Stomach smooth muscle (tissue), 2 donors: ENCODE results near the gene PLXNA2.

ENCODE experiments used
- H3K27ac ChIP-seq: one replicate; pipeline ENCODE4 v1.7.0; 2013; ENCODE audit warnings: mild to moderate bottlenecking, low read length, inconsistent platforms
- H3K27me3 ChIP-seq, 2 donors: one replicate each; pipeline ENCODE4 v1.7.0; 2013; ENCODE audit warnings: low read length in 2 of 2; ENCODE audit not compliant: insufficient read depth in 2 of 2, control insufficient read depth in 1 of 2
- H3K36me3 ChIP-seq, 2 donors: one replicate each; pipeline ENCODE4 v1.7.0; 2013; ENCODE audit warnings: low read length in 2 of 2; ENCODE audit not compliant: control insufficient read depth in 2 of 2, insufficient read depth in 2 of 2
- H3K4me1 ChIP-seq: one replicate; pipeline ENCODE4 v1.7.0; 2013; ENCODE audit warnings: low read length; ENCODE audit not compliant: control insufficient read depth, insufficient read depth
- H3K4me3 ChIP-seq, 2 donors: one replicate each; pipeline ENCODE4 v1.7.0; 2013; ENCODE audit warnings: low read length in 2 of 2
- H3K9ac ChIP-seq, 2 donors: one replicate each; pipeline ENCODE4 v1.7.0; 2013; ENCODE audit warnings: low read length in 2 of 2, mild to moderate bottlenecking in 1 of 2
- H3K9me3 ChIP-seq, 2 donors: one replicate each; pipeline ENCODE4 v1.7.0; 2013; ENCODE audit warnings: low read length in 2 of 2; ENCODE audit not compliant: control insufficient read depth in 2 of 2
- donor health status: healthy.
- donor health status: Pancreatic carcinoma.

PLXNA2 gene

DNA sequence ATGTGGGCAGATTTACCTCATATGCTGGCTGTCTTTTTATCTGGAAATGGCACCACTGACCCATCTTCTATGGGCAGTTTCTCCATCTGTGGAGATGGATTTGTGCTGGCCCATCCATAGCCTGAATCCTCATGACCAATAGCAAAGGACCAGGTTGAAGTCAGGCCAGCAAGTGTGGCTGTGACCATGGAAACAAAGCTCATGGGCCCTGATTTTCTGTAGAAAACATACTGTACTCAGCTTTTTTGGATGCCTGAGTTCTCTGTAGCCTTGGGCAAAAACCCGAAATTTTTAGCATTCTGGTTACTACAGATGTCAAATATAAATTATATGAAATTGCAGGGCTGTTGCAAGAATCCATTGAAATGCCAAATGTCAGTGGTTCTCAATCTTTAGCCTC is 155.0 kb downstream of the PLXNA2 start:
- no peak overlapping the region for H3K4me3 ChIP-seq
- H3K27me3 ChIP-seq, result no peaks in the 10 kb centered on the region
- H3K27ac ChIP-seq, result no peak overlapping the region
- H3K4me1 ChIP-seq, result peaks cover 17% of the 10 kb centered on the region
- no peaks in the 10 kb centered on the region for H3K9me3 ChIP-seq
- H3K9ac ChIP-seq, result no peak overlapping the region
- peaks cover 11 to 27% of the 10 kb centered on the region in 2 donors for H3K36me3 ChIP-seq

DNA sequence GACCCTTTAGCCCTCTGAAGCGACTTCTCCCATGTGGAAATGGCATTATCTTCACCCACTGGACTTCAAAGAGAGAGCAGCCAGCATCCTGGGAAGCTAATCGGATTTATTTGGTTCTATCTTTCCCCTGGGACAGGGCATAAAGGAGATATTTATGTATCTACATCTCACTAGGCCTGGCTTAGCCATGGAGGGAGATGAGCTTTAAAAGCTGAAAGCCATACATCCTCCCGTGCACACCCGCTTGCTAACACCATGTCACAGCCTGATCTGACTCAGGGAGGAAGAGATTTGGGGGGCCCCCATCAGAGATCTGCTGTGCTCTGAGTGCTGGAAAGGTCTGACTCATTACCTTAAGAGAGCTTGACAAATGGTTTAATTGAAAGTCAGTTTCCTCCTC is 155.9 kb downstream of the PLXNA2 start:
- H3K4me1 ChIP-seq, result peaks cover 17% of the 10 kb centered on the region
- H3K36me3 ChIP-seq, result peaks cover 11 to 27% of the 10 kb centered on the region in 2 donors
- no peak overlapping the region for H3K4me3 ChIP-seq
- no peak overlapping the region for H3K27ac ChIP-seq
- H3K27me3 ChIP-seq, result no peaks in the 10 kb centered on the region
- no peaks in the 10 kb centered on the region for H3K9me3 ChIP-seq
- no peak overlapping the region for H3K9ac ChIP-seq

DNA sequence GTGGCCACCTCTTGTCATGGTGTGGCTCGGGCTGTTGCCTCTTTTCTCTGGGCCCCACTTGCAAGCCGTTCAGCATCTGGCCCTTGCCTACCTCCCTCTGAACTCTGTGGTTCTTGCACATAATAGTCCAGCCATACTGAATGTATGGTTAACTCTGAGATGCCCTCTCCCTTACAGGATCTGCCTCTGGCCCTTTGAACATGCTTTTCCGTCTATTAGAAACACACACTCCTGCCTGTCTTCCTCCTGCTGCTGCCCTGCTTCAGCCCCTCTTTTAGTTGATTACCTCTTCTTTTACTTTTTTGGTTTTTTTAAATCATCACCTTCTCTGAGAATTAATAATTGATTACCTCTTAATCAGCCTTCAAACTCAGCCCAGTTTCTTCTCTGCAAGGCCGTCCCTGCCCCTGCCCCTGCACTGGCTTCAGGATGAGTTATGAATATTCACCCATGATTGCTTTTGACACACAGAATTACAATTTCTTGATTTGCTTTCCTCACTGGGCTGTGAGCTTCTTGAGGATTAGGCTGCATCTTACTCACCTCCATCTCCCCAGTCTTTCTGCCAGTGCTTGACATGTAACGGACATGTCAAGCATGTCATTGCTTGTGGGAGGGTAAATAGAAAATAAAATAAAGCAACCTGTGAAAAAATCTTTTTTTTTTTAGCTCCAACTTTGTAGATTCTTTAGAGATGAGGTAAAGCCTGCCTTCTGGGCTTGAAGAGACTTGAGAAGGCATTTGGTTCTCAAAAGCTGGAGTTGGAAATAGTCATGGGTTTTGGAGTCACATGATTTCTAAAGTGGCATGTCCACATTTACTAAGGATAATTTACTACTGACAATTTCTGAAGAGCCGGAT is 158.3 kb downstream of the PLXNA2 start:
- H3K4me3 ChIP-seq, result peak overlapping the region; percentile 24 to 60

DNA sequence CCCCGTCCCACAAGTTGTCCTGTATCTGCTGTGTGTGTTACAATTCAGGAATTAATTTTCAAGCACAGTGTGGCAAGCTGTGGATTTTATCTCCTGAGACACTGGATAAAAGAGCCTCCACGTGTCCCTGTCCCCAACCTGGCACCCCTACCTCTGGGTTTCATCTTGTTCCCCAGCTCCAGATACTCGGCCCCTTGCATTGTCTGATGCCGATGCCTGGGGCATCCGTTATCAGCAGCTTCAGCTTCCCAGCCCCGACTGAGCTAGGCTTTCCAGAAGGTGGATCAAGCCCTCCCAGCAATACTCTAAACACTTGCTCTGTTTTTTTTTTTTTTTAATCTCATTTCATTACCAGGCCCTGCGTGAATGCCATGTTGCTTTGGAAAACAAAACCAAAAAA is 159.4 kb downstream of the PLXNA2 start:
- H3K9ac ChIP-seq, result no peak overlapping the region
- no peaks in the 10 kb centered on the region for H3K27me3 ChIP-seq
- H3K4me1 ChIP-seq, result peaks cover 6% of the 10 kb centered on the region
- no peak overlapping the region for H3K27ac ChIP-seq
- no peak overlapping the region for H3K4me3 ChIP-seq
- H3K36me3 ChIP-seq, result peaks cover 4 to 35% of the 10 kb centered on the region in 2 donors
- no peaks in the 10 kb centered on the region for H3K9me3 ChIP-seq

More for the DNA sequence above, 158.3 kb downstream of the PLXNA2 start:
- Histone ChIP-seq H3K4me1 (peaks cover 17% of the 10 kb centered on the region), H3K27me3 (no peaks in the 10 kb centered on the region), H3K27ac (no peak overlapping the region), H3K36me3 (peaks cover 2 to 29% of the 10 kb centered on the region in 2 donors), H3K9ac (no peak overlapping the region), H3K9me3 (no peaks in the 10 kb centered on the region)

DNA sequence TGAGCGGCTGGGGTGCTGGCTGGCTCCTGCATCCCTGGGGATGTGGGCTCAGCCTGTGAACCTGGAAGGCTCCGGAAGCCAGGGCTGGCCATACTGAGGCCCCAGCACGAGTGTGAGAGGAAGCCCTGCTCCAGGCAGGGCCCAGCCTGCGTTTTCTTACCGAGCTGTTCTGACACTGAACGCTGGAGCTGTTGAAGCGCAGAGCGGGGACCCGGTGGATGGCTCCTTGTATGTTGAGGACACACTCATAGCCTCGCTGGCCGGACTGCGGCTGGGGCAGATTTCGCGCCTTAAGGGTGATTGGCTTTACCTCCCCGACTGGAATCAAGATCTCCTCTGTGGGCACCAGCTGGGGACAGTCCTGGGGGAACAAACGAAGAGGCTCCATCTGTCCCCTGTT is 160.0 kb downstream of the PLXNA2 start:
- no peak overlapping the region for H3K4me3 ChIP-seq
- peaks cover 4% of the 10 kb centered on the region for H3K4me1 ChIP-seq
- no peak overlapping the region for H3K27ac ChIP-seq
- no peak overlapping the region for H3K9ac ChIP-seq
- H3K36me3 ChIP-seq, result peaks cover 6 to 37% of the 10 kb centered on the region in 2 donors
- H3K9me3 ChIP-seq, result no peaks in the 10 kb centered on the region
- H3K27me3 ChIP-seq, result no peaks in the 10 kb centered on the region

DNA sequence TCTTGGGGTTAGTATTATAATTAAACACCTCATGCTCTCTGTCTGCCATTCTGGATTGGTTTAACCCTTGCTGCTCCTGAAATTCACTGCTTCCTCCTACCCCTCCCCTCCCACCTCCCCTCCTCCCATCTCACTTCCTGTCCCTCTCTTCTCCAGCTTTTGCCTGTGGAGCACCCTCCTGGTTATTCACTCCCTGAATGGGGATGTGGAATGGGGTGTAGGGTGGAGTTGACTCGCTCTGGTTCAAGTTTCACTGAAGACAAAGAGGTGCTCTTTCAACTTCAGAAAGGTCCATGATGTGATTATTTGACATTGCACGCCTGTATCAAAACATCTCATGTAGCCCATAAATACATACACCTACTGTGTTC is 160.5 kb downstream of the PLXNA2 start:
- no peak overlapping the region for H3K27ac ChIP-seq
- no peak overlapping the region for H3K9ac ChIP-seq

DNA sequence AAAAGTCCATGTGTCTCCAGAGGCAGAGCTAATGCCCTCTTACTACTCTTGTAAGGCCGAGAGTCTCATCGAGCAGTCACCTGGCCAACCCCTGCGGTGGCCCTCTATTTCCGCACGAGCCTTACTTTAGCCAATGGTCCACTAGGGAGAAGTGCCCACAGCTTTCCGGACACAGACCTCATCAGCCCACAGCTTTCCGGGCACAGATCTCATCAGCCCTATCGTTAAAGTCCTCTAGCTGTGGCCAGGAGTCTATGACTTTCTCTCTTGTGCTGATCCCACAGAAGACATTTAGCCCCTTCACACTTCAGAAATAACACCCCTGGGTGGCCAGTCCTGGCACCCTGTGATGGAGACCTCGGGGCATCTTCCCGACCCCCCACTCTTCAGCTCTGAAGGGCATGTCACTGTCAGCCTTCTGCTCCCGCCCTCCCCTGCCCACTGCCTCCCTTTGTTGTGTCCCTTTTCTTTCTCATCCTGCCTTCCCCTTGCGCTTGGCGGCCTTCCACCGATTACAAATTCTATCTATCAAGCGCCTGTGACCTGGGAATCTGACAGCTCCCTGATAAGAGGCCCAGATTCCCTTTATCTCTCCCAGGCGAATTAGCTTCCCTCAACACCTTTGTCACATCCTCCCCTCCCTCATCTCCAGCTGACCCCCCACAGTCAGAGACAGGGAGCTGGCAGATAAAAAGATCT is 161.0 kb downstream of the PLXNA2 start:
- H3K9ac ChIP-seq, result no peak overlapping the region
- no peaks in the 10 kb centered on the region for H3K27me3 ChIP-seq
- H3K36me3 ChIP-seq, result peaks cover 12 to 42% of the 10 kb centered on the region in 2 donors
- H3K4me3 ChIP-seq, result no peak overlapping the region
- peaks cover 4% of the 10 kb centered on the region for H3K4me1 ChIP-seq
- no peaks in the 10 kb centered on the region for H3K9me3 ChIP-seq
- no peak overlapping the region for H3K27ac ChIP-seq

More for the DNA sequence above, 160.5 kb downstream of the PLXNA2 start:
- Histone ChIP-seq H3K4me3 (no peak overlapping the region), H3K4me1 (peaks cover 4% of the 10 kb centered on the region), H3K27me3 (no peaks in the 10 kb centered on the region), H3K9me3 (no peaks in the 10 kb centered on the region), H3K36me3 (peaks cover 10 to 40% of the 10 kb centered on the region in 2 donors)

DNA sequence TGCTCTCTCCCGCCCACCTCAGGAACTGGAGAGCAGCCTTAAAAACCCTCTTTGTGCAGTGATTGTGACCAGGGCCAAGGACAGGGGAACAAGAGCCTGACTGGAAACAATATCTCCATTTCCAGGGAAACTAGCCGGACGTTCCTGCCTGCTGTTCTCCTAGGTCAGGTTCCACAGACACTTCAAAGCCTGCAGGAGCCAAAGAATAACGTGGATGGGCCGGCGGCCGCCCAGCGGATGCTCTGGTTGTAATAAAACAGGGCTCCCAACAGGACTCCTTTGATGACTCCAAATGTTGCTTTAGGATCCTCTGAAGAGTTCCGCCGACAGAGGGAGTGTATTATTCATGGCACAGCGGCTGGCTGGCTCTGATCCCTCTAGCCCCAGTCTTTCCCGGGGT is 162.2 kb downstream of the PLXNA2 start:
- Histone ChIP-seq H3K27ac (no peak overlapping the region), H3K9me3 (no peaks in the 10 kb centered on the region), H3K36me3 (peaks cover 11 to 45% of the 10 kb centered on the region in 2 donors), H3K4me3 (no peak overlapping the region), H3K9ac (no peak overlapping the region), H3K27me3 (no peaks in the 10 kb centered on the region), H3K4me1 (peaks cover 4% of the 10 kb centered on the region)

DNA sequence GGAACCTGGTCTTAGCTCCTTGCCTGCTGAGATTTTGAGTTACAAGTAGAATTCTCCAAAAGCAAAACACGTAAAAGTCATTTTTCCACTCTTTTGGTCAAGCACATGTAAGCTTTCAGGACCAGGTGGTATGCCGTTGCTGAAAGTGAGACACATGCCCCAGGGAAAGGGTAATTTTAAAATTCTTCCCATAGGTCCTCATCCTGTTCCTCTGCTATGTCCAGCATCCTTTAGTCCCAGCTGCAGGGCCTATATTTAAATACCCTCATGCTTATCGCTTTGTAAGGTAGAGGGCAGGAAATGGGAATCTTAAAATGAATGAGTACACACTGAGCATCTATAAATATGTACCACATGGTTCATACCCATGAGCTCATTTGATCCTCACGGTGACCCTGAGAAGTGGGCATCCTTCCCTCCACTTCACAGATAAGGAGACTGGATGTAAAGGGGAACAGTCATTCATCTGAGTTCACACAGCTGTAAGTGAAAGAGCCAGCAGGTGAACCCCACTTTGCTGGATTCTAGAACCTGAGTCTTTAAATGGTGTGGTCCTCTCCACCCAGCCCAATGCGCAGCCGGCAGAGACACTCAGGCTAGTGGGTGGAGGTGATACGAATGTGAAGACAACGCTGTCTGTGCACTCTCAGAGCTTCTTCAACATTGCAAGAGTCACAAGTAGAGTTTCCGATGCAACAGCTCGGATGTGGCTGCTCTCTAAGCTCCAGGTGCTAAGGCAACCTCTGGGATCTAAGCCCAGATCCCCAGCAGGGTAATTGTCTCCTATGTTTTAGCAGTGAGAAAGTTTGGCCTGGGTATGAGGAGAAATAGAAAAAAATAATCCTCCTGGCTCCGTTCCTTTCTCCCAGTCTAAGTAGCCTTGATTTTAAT is 163.5 kb downstream of the PLXNA2 start:
- Histone ChIP-seq H3K9me3 (no peaks in the 10 kb centered on the region), H3K27ac (no peak overlapping the region), H3K9ac (no peak overlapping the region), H3K27me3 (no peaks in the 10 kb centered on the region), H3K36me3 (peaks cover 11 to 44% of the 10 kb centered on the region in 2 donors), H3K4me3 (no peak overlapping the region), H3K4me1 (no peaks in the 10 kb centered on the region)

DNA sequence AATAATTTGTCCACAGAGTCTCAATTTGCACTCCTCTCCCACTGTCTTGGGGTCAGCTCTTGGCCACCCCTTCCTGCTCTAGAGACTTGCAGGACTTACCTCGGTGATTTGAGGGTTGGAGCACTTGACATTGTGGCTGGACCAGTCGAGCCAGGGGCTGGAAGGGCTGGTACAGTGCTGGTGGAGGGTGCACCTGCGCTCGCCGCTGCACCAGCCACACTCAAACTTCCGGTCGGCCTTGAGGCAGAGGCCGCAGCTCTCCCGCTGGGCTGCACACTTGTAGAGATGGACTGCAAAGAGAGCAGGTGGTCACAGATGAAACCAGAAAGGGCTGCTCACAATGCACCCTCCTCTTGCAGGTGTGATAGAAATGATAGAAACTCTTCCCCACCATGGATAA is 165.0 kb downstream of the PLXNA2 start:
- no peaks in the 10 kb centered on the region for H3K27me3 ChIP-seq
- H3K4me3 ChIP-seq, result no peak overlapping the region
- H3K4me1 ChIP-seq, result no peaks in the 10 kb centered on the region
- no peak overlapping the region for H3K27ac ChIP-seq
- H3K9me3 ChIP-seq, result no peaks in the 10 kb centered on the region
- H3K36me3 ChIP-seq, result peaks cover 14 to 39% of the 10 kb centered on the region in 2 donors
- H3K9ac ChIP-seq, result no peak overlapping the region
